ENCODE measurements around the gene HEXA.

DNA sequence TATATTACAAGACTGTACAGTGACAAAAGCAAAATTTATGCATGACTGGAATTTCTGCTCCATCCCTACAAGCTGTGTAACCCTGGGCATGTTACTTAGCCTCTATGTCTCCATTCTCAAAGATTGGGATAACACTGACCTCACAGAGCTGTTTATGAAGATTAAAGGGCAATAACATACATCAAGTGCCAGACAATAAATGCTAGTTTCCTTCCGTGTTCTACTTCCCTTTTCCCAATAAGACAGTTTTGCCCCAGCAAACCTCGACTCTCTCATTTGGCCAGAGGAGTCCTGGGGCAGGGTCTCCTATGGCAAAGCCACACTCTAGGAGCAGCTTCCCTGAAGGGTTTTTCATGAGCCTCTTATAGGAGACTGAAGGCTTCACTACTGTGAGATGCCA is 7.5 kb downstream of the HEXA start:
- TF ChIP-seq, protein P1, sequence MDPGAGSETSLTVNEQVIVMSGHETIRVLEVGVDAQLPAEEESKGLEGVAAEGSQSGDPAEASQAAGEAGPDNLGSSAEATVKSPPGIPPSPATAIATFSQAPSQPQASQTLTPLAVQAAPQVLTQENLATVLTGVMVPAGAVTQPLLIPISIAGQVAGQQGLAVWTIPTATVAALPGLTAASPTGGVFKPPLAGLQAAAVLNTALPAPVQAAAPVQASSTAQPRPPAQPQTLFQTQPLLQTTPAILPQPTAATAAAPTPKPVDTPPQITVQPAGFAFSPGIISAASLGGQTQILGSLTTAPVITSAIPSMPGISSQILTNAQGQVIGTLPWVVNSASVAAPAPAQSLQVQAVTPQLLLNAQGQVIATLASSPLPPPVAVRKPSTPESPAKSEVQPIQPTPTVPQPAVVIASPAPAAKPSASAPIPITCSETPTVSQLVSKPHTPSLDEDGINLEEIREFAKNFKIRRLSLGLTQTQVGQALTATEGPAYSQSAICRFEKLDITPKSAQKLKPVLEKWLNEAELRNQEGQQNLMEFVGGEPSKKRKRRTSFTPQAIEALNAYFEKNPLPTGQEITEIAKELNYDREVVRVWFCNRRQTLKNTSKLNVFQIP (CRISPR knock-in tag; IDR thresholded peaks at IDR 0.05; ENCODE audit: borderline replicate concordance, low read depth) = no peak
- no peak for TF ChIP-seq RARB (CRISPR knock-in tag; IDR thresholded peaks at IDR 0.05)
- TF ChIP-seq GLIS3 (CRISPR knock-in tag; IDR thresholded peaks at IDR 0.05) = no peak
- TF ChIP-seq TSHZ2 (CRISPR knock-in tag; IDR thresholded peaks at IDR 0.05) = no peak
- TF ChIP-seq ZC3H10 (CRISPR knock-in tag; IDR thresholded peaks at IDR 0.05) = no peak
- TF ChIP-seq CSRNP3 (CRISPR knock-in tag; IDR thresholded peaks at IDR 0.05) = no peak
- no peak for TF ChIP-seq TOX (CRISPR knock-in tag; IDR thresholded peaks at IDR 0.05; ENCODE audit: borderline replicate concordance)
- no peak for TF ChIP-seq ZNF8 (CRISPR knock-in tag; IDR thresholded peaks at IDR 0.05)
- TF ChIP-seq ZFP3 (CRISPR knock-in tag; IDR thresholded peaks at IDR 0.05) = no peak
- TF ChIP-seq PATZ1 (CRISPR knock-in tag; IDR thresholded peaks at IDR 0.05; ENCODE audit: borderline replicate concordance) = no peak
- no peak for TF ChIP-seq ZNF70 (CRISPR knock-in tag; IDR thresholded peaks at IDR 0.05)
- no peak for TF ChIP-seq TCF4 (CRISPR knock-in tag; IDR thresholded peaks at IDR 0.05; ENCODE audit: borderline replicate concordance)
